Left ventricle myocardium superior (tissue), 1 donor: ENCODE results near the gene ZNF143. TPM values are rescaled to one million over a fixed set of nuclear protein-coding genes. Genes with fewer than 3 reads are reported as not detected.
"Not testable (repeated sequence)": the region's sequence is repeated elsewhere in the genome, so short reads cannot be mapped to it uniquely, and the experiment has no call there.

ENCODE experiments used
- ATAC-seq: fragments of 200-7000 bp; cut with Tn5 transposase; one replicate; pipeline ENCODE4 v1.9.1; 2020; ENCODE audit warnings: mild to moderate bottlenecking, moderate library complexity
- DNase-seq: peaks from one replicate; pipeline ENCODE4 v3.0.0-alpha.2; 2020
- intact Hi-C: fragments of 100-400 bp; cut with micrococcal nuclease; formaldehyde crosslinking; loops from one replicate; pipeline ENCODE4 v1.11.0; 2022
- long read RNA-seq: library from polyadenylated mRNA; unstranded; transcript quantifications from one replicate; pipeline ENCODE4 v2.0.0, GENCODE V29; 2021
- total RNA-seq: library from RNA; stranded (reverse); fragmentation: NEBNext Ultra II Directional; extraction: Animal tissue kit (Norgen Biotek cat#: 25700); gene quantifications from one replicate; pipeline ENCODE4 v1.2.1, GENCODE V29; 2021
- donor health status: DM: no; HTN: yes; CAD: no; lungs with severe emphysema.

Gene ZNF143
- 22.4 TPM for total RNA-seq
- long read RNA-seq, transcript ZNF143-203 (16 exons, 2,947 nt), result major isoform, 11 of 26 reads
- long read RNA-seq, transcript ZNF143-213 (16 exons, 2,022 nt), result minor isoform, 8 of 26 reads
- long read RNA-seq, partial matches to known transcripts, result 2 of 26 reads
- long read RNA-seq, other reads (novel, unspliced or antisense), result 5 of 26 reads

- intact Hi-C loops, result no loop called here
- ATAC-seq (peak; percentile 96), DNase-seq (peak; percentile 100)
Observed at GRCh38 chr11:9460322-9461062, at the start of gene ZNF143. ZNF143 (plus strand) TSS chr11:9461012; CDS start chr11:9471309, 10,297 bp downstream.

- DNase-seq, result no peak
- intact Hi-C loops, result no loop called here
Observed at GRCh38 chr11:9428706-9429105, 32.1 kb upstream of the ZNF143 start.

GRCh38 chr11:9438611-9439010 is 22.2 kb upstream of the ZNF143 start:
- intact Hi-C loops, result no loop called here

More at GRCh38 chr11:9428706-9429105, 32.1 kb upstream of the ZNF143 start:
- ATAC-seq, result no peak

GRCh38 chr11:9446230-9446629 is 14.6 kb upstream of the ZNF143 start:
- DNase-seq (no peak), ATAC-seq (no peak)
- intact Hi-C loops, result no loop called here

More at GRCh38 chr11:9438611-9439010, 22.2 kb upstream of the ZNF143 start:
- ATAC-seq (no peak), DNase-seq (no peak)

- DNase-seq (no peak), ATAC-seq (no peak)
- intact Hi-C loops, result no loop called here
Observed at GRCh38 chr11:9448576-9449352, 12.0 kb upstream of the ZNF143 start.

- not testable (repeated sequence) for ATAC-seq
Observed at GRCh38 chr11:9452023-9452422, 8.8 kb upstream of the ZNF143 start.

GRCh38 chr11:9455722-9456121 is 5.1 kb upstream of the ZNF143 start:
- intact Hi-C loops, result no loop called here
- DNase-seq, result no peak
- ATAC-seq, result no peak

More at GRCh38 chr11:9452023-9452422, 8.8 kb upstream of the ZNF143 start:
- intact Hi-C loops, DNase-seq: not testable (repeated sequence)

GRCh38 chr11:9459667-9460321 is 1.0 kb upstream of the ZNF143 start:
- intact Hi-C loops, result no loop called here
- no peak for ATAC-seq
- DNase-seq, result no peak

GRCh38 chr11:9461063-9461759 is 399 bp downstream of the ZNF143 start:
- intact Hi-C loops, result no loop called here
- DNase-seq, result peak; percentile 94
- ATAC-seq, result peak; percentile 84

- intact Hi-C loops, result no loop called here
Observed at GRCh38 chr11:9461760-9462134, 935 bp downstream of the ZNF143 start.

GRCh38 chr11:9462172-9462799 is 1.5 kb downstream of the ZNF143 start:
- ATAC-seq (no peak), DNase-seq (no peak)
- intact Hi-C loops, result no loop called here

More at GRCh38 chr11:9461760-9462134, 935 bp downstream of the ZNF143 start:
- DNase-seq (no peak), ATAC-seq (no peak)

GRCh38 chr11:9462806-9463537 is 2.2 kb downstream of the ZNF143 start:
- intact Hi-C loops, result no loop called here
- ATAC-seq (no peak), DNase-seq (no peak)

GRCh38 chr11:9470765-9471164 is 10.0 kb downstream of the ZNF143 start:
- DNase-seq, result no peak
- intact Hi-C loops, result no loop called here

GRCh38 chr11:9473408-9473807 is 12.6 kb downstream of the ZNF143 start:
- DNase-seq, result no peak
- no peak for ATAC-seq
- intact Hi-C loops, result no loop called here

More at GRCh38 chr11:9470765-9471164, 10.0 kb downstream of the ZNF143 start:
- ATAC-seq, result no peak

- intact Hi-C loops, result no loop called here
- ATAC-seq (no peak), DNase-seq (no peak)
Observed at GRCh38 chr11:9479899-9480298, 19.1 kb downstream of the ZNF143 start.

GRCh38 chr11:9489080-9489765 is 28.4 kb downstream of the ZNF143 start:
- DNase-seq (no peak), ATAC-seq (no peak)
- intact Hi-C loops, result no loop called here

- no peak for ATAC-seq
- intact Hi-C loops, result no loop called here
- no peak for DNase-seq
Observed at GRCh38 chr11:9490376-9490775, 29.6 kb downstream of the ZNF143 start.
